ENCODE results near the gene PDE11A.
"Not testable (repeated sequence)": the region's sequence is repeated elsewhere in the genome, so short reads cannot be mapped to it uniquely, and the experiment has no call there.

The PDE11A gene

DNA sequence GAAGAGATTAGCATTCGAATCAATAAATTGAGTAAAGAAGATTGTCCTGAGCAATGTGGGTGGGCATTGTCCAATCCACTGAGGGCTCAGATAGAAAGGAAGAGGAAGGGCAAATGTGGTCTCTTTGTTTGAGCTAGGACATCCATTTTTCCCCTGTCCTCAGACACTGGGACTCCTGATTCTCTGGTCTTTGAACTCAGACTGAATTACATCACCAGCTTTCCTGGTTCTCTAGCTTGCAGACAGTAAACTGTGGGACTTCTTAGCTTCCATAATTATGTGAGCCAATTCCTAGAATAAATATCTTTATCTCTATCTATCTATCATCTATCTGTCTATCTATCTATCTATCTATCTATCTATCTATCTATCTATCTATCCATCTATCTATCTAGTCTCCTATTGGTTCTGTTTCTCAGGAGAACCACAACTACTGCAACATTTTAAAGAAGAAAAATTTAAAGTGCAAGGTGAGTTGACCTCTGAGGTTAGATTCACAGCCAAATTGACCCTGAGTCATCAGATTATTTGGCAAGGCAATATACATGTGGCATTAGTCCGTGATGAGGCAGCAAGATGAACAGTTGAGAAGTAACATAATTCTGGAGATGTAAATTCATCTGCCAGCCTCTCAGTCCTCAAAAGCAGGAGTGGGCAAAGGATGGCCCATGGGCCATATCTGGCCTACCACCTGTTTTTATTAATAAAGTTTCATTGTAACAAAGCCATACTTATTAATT lies 191.4 kb downstream of the PDE11A start:
- DNase-seq: no peak

DNA sequence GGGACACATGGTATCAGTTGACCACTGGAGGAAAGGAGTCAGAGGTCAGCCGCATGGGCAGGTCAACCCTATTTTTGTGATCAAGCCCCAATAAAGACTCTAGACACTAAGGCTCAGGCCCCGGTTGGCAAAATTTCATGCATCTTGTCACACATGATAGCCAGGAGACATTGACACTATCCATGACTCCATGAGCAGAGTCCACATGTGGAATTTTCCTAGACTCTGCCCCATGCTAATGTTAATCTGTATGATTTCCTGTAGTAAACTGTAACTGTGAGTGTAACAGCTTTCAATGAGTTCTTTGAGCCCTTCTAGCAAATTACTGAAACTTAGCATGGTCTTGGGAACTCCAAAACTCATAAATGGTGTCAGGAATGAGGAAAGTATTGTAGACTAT lies 192.3 kb downstream of the PDE11A start:
- DNase-seq: no peak

- DNase-seq: no peak
Observed at GRCh38 chr2:177876950-177877349, 195.6 kb downstream of the PDE11A start.

GRCh38 chr2:177874686-177875085 lies 197.9 kb downstream of the PDE11A start:
- no peak for DNase-seq

GRCh38 chr2:177873915-177874314 lies 198.7 kb downstream of the PDE11A start:
- no peak for DNase-seq

- DNase-seq: no peak
Observed at GRCh38 chr2:177872286-177872685, 200.3 kb downstream of the PDE11A start.

- no peak for DNase-seq
Observed at GRCh38 chr2:177869912-177870311, 202.7 kb downstream of the PDE11A start.

- DNase-seq: no peak
Observed at GRCh38 chr2:177869209-177869608, 203.4 kb downstream of the PDE11A start.

GRCh38 chr2:177868806-177869205 lies 203.8 kb downstream of the PDE11A start:
- no peak for DNase-seq

DNA sequence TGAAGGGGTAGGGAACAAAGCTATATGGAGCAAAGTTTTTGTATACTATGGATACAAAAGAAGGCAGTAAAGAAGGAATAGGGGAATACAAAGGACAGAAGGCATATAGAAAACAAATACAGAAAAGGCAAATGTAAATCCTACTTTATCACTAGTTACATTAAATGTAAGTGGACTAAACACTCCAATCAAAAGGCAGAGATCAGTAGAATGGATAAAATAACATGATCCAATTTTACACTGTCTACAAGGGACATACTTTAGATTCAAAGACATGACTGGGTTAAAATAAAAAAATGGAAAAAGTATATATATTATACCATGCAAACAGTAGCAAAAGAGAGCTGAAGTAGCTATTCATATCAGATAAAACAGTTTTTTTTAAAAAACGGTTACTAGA lies 215.0 kb downstream of the PDE11A start:
- DNase-seq: no peak

DNA sequence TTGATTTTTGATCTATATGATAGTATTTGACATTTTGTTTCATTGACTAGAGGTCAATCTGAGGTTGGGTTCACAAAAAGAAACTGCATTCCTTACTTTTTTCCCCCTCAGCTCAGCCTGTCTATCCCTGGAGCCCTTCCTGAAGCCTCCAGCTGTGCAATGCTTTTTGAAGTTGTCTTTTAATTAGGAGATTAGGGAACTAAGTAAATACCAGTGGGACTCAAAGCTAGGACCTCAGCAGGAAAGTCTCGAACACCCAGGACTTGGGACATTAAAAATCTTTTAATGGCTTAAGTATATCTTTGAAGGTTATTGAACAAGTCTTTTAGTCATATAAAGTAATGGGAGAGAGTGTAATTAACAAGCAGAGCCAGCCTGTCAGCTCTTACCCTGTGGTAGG lies 220.2 kb downstream of the PDE11A start:
- DNase-seq: no peak

DNA sequence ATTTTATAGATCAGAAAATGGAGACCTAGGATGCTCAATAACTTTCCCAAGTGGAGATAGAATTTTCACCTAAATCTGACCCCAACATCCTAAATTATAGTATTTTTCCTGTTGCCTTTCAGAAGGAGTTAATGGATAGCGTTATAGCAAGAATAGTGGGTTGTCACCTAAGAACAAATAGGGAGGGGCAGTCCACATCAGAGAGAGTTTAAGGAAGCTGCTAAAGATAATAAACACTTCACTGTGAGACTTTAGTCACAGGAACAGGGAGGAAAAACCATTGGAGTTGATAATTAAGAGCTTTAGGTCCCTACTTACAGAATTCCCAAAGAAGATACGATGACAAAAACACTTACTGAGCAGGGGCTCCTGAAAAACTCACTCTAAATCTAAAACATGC lies 229.4 kb downstream of the PDE11A start:
- DNase-seq: no peak

DNA sequence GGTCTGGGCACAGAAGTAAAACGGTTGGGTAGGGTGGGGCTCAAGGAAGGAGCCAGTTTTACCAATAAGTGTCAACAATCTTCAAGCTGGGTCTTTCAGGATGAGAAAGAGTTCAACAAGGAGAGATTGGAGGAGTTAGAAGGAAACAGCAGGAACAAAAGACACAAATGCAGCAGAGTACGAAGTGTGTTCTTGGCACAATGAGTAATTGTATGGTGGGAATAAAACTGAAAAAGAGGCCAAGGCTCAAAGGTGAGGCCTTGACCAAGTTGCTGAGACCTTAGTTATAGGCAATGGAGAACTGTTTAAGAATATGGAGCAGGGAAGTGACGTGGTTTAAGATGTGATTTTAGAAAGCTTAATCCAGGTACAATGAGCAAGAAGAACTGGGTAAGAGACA lies 230.3 kb downstream of the PDE11A start:
- DNase-seq: no peak

DNA sequence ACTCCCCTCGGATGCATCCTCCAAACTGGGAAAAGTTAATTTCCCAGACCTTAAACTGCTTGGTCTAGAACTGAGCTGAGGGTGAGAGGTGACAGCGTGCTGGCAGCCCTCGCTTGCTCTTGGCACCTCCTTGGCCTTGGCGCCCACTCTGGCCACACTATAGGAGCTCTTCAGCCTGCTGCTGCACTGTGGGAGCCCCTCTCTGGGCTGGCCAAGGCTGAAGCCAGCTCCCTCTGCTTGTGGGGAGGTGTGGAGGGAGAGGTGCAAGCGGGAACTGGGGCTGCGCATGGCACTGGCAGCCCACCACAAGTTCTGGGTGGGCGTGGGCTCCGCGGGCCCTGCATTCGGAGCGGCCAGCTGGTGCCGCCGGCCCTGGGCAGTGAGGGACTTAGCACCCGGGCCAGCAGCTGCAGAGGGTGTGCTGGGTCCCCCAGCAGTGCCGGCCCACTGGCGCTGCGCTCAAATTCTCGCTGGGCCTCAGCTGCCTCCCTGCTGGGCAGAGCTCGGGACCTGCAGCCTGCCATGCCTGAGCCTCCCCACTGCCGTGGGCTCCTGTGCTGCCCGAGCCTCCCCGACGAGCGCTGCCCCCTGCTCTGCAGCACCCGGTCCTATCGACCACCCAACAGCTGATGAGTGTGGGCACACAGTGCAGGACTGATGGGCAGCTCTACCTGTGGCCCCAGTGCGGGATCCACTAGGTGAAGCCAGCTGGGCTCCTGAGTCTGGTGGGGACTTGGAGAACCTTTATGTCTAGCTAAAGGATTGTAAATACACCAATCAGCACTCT lies 237.0 kb downstream of the PDE11A start:
- not testable (repeated sequence) for DNase-seq

DNA sequence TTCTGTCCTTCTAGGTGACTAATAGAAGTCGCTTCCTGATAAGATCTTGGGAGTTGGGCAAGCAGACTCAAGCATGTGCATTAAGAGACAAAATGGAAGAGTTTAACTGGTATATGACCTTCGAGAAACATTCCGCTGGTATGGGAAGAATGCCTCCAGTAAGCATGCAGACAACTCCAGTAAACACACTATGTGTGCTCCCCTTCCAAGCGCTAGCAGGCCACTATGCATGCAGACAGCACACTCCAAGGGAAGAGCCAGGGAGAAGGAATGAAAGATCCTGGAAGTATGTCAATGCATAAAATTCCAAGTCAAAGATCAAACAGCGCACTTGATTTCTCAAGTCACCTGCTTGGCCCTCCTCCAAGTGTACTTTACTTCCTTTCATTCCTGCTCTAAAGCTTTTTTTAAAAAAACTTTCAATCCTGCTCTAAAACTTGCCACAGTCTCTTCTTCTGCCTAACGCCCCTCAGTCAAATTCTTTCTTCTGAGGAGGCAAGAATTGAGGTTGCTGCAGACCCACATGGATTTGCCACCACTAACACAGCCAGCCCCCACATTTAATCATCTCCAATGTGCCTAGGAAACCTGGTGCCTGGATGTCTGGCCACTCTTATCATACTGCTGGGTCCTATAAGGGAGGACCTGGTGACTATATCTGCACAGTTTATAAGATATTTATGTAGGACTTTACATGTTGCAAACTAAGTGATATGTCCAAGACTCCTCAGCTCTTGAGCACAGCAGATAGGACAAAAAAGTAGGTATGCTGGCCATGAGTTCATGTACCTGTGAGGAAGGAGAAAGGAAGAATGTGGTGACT lies 239.8 kb downstream of the PDE11A start:
- no peak for DNase-seq

DNA sequence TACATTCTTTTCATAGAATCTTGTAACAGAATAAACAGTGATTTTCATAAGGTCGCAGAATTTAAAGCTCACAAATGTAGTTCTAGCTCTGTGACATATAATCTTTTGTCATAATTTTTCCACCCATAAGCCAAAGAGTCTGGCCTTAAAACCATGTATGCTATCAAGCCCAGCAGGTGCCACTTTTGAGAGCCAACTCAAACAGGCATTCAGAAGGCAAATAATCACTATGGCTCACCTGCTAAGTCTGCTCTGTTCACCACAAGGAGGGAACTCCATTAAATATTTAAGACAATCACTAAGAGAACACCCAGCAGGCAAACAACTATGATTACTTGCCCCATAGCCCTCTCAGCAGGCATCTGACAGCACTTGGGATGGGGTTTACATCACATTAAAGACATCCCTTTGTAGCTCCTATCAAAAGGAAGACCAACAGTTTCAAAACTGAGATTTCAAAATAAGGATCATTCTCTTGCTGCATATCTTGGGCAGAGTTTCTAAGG lies 241.6 kb downstream of the PDE11A start:
- peak; percentile 90 for DNase-seq

DNA sequence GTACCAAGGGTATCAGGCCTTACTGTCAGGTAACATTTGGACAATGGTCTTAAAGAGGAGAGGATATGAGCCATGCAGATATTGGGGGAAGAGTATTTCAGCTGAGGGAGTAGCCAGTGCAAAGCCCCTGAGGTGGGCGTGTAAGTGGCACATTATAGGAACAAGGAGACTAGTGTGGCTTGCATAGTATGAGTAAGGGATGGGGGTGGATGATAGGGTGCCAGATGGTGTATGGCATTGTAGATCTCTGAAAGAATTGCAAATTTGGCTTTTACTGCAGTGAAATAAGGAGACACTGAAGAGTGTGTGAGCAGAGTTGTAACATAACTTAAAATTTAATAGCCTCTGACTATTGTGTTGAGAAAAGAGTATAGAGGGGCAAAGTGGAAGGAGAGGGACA lies 244.0 kb downstream of the PDE11A start:
- DNase-seq: no peak

DNA sequence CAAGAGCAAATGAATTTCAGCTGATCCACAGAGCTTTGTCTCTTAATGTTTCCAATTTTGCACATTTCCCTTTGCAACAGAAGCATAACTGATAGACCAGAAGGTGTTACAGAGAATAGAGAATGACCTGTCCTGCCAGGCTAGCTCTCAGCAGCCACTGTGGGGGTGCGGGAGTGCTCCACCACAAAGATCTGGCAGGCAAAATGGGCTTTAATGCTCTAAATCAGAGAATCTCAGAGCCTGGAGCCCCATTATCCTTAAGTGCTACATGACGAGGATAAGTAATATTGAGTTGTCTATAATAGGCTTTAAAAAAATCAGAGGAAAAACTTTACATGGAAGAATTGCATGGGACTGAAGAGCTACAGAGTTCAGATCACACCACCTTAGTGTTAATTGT lies 245.7 kb downstream of the PDE11A start:
- DNase-seq: no peak

DNA sequence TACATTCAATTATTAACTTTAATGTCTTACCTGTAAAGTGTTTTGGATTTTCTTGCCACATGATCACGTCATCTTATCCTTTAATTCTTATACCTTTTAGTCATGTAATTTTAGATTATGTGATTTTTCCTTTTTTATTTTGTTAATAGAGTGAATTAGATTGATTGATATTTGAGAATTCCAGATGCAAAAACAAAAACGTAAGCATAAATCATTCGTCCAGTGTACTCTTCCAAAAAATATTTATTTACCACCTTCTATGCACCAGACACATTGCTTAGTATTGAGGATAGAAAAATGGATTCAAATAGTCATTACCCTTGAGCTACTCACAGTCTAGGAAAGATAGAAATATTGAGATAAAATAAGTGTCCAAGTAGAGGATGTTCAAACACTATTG lies 249.6 kb downstream of the PDE11A start:
- DNase-seq: no peak

- no peak for DNase-seq
Observed at GRCh38 chr2:177818412-177818811, 254.2 kb downstream of the PDE11A start.

DNA sequence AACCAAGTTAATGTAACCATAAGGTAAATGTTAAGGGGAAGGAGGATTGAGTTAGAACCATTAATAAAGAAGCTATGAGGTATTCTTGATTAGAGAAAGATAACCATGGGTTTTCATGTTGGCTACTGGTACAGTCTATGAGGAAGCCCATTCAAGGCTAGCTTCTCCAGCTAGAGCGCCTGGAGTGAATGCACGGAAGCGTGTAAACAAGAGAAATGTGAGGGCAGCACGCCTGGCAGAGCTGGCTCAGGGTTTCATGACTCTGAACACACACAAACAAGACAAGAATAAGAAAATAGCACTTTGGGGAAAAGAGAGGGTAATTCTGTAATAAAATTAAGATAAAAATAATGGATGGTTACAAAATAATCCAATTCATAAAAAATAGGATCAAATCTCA lies 255.3 kb downstream of the PDE11A start:
- no peak for DNase-seq

- peak; percentile 62 for DNase-seq
Observed at GRCh38 chr2:177816766-177817165, 255.8 kb downstream of the PDE11A start.

DNA sequence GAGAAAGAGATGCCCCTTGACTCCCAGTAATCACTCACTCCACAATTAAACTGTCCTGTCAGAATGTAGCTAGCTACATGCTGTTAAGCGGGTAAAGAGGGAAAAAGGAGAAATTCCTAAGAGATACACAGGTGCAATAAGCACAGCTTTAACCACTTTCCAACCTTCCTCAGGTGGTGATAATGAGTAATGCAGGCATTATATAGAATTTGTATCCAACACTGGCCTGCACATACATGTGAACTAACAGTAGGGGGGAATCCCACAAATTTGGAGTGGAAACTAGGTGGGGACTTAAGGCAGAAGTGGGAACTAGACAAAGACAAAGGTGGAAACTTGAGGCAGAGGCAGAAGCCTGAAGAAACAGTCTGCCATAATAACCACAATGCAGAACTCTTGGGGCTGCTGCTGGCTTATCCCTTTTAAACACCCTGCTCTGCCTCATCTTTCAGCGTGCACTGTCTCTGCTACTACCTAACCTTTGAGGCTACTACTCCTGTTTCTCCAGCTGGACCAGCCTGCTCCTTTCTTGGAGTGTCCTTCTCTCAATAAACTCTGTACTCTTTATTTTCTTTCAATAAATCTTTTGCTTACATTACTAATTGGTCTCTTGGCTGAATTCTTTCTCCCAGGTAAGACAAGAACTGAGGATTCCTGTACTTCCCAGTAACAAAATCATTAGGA lies 259.7 kb downstream of the PDE11A start:
- no peak for DNase-seq

Data from COR-L47 (cell line).